ENCODE results near the gene EPC1. TPM values are rescaled to one million over a fixed set of nuclear protein-coding genes. Genes with fewer than 3 reads are reported as not detected.
A peak's percentile ranks its signal among the peaks of the same experiment; 100 is the strongest.
"Not testable (repeated sequence)": the region's sequence is repeated elsewhere in the genome, so short reads cannot be mapped to it uniquely, and the experiment has no call there.

The EPC1 gene
- total RNA-seq, 1 experiment from 2014 or later = 30.0 TPM

- no peak overlapping the region for H3K4me3 Mint-ChIP-seq (ENCODE audit: low read depth, unreplicated experiment)
- H3K27ac Mint-ChIP-seq (ENCODE audit: unreplicated experiment) = no peak overlapping the region
- H3K36me3 Mint-ChIP-seq (ENCODE audit: insufficient read depth, unreplicated experiment) = peaks cover 6% of the 10 kb centered on the region
- no peak for TF ChIP-seq CTCF (IDR thresholded peaks at IDR 0.05; ENCODE audit: unreplicated experiment)
- CTCF ChIA-PET = interaction anchor here (0.7 kb wide), 1 partner anchor 20 kb away, joined by 7 read pairs; no protein-coding TSS in a partner anchor
- intact Hi-C loops (cut with micrococcal nuclease; ENCODE audit: unreplicated experiment) = loop anchor here (5.0 kb wide), 1 partner anchor 748 kb away; no protein-coding TSS in a partner anchor
- BruUV-seq (replicated peaks) = no TSS peak
- H3K9me3 Mint-ChIP-seq (ENCODE audit: low read depth, unreplicated experiment) = no peaks in the 10 kb centered on the region
- H3K4me1 Mint-ChIP-seq (ENCODE audit: low read depth, unreplicated experiment) = peaks cover 9% of the 10 kb centered on the region
- no peak for DNase-seq
- H3K27me3 Mint-ChIP-seq (ENCODE audit: unreplicated experiment) = no peaks in the 10 kb centered on the region
These were observed 87.4 kb downstream of the EPC1 start for GRCh38 chr10:32259551-32259950.

- BruUV-seq (replicated peaks) = no TSS peak
- Mint-ChIP-seq H3K27ac (ENCODE audit: unreplicated experiment) (no peak overlapping the region), H3K4me3 (ENCODE audit: low read depth, unreplicated experiment) (no peak overlapping the region), H3K36me3 (ENCODE audit: insufficient read depth, unreplicated experiment) (no peaks in the 10 kb centered on the region), H3K27me3 (ENCODE audit: unreplicated experiment) (no peaks in the 10 kb centered on the region), H3K4me1 (ENCODE audit: low read depth, unreplicated experiment) (peaks cover 12% of the 10 kb centered on the region), H3K9me3 (ENCODE audit: low read depth, unreplicated experiment) (no peaks in the 10 kb centered on the region)
- CTCF ChIA-PET = interaction anchor here (0.8 to 1.1 kb wide), 4 partner anchors 19 to 111 kb away, joined by 3 to 5 read pairs (median 4); no protein-coding TSS in a partner anchor
- TF ChIP-seq CTCF (IDR thresholded peaks at IDR 0.05; ENCODE audit: unreplicated experiment) = peak; percentile 79
- DNase-seq = peak; percentile 57
- intact Hi-C loops (cut with micrococcal nuclease; ENCODE audit: unreplicated experiment) = loop anchor here (2.0 to 5.0 kb wide), 3 partner anchors 88 to 750 kb away; no protein-coding TSS in a partner anchor
These were observed 90.1 kb downstream of the EPC1 start for GRCh38 chr10:32256613-32257437.

GRCh38 chr10:32253821-32254220, 93.1 kb downstream of the EPC1 start:
- Mint-ChIP-seq H3K4me3 (ENCODE audit: low read depth, unreplicated experiment) (no peak overlapping the region), H3K4me1 (ENCODE audit: low read depth, unreplicated experiment) (peaks cover 12% of the 10 kb centered on the region), H3K36me3 (ENCODE audit: insufficient read depth, unreplicated experiment) (no peaks in the 10 kb centered on the region), H3K9me3 (ENCODE audit: low read depth, unreplicated experiment) (no peaks in the 10 kb centered on the region), H3K27ac (ENCODE audit: unreplicated experiment) (no peak overlapping the region), H3K27me3 (ENCODE audit: unreplicated experiment) (no peaks in the 10 kb centered on the region)
- no peak for DNase-seq
- no TSS peak for BruUV-seq (replicated peaks)
- no peak for TF ChIP-seq CTCF (IDR thresholded peaks at IDR 0.05; ENCODE audit: unreplicated experiment)
- intact Hi-C loops (cut with micrococcal nuclease; ENCODE audit: unreplicated experiment) = no loop called here
- CTCF ChIA-PET = no interaction called here

GRCh38 chr10:32253276-32253675, 93.7 kb downstream of the EPC1 start:
- Mint-ChIP-seq H3K27me3 (ENCODE audit: unreplicated experiment) (no peaks in the 10 kb centered on the region), H3K9me3 (ENCODE audit: low read depth, unreplicated experiment) (no peaks in the 10 kb centered on the region), H3K27ac (ENCODE audit: unreplicated experiment) (no peak overlapping the region), H3K4me1 (ENCODE audit: low read depth, unreplicated experiment) (peaks cover 12% of the 10 kb centered on the region), H3K4me3 (ENCODE audit: low read depth, unreplicated experiment) (no peak overlapping the region), H3K36me3 (ENCODE audit: insufficient read depth, unreplicated experiment) (no peaks in the 10 kb centered on the region)
- CTCF ChIA-PET = interaction anchor here (0.5 kb wide), 1 partner anchor 1468 kb away, joined by 9 read pairs; no protein-coding TSS in a partner anchor
- TF ChIP-seq CTCF (IDR thresholded peaks at IDR 0.05; ENCODE audit: unreplicated experiment) = no peak
- intact Hi-C loops (cut with micrococcal nuclease; ENCODE audit: unreplicated experiment) = no loop called here
- peak; percentile 53 for DNase-seq
- BruUV-seq (replicated peaks) = no TSS peak

- H3K36me3 Mint-ChIP-seq (ENCODE audit: insufficient read depth, unreplicated experiment); BruUV-seq (replicated peaks); H3K4me3 Mint-ChIP-seq (ENCODE audit: low read depth, unreplicated experiment); H3K27ac Mint-ChIP-seq (ENCODE audit: unreplicated experiment); H3K27me3 Mint-ChIP-seq (ENCODE audit: unreplicated experiment); intact Hi-C loops (cut with micrococcal nuclease; ENCODE audit: unreplicated experiment); DNase-seq; H3K9me3 Mint-ChIP-seq (ENCODE audit: low read depth, unreplicated experiment): not testable (repeated sequence)
- peaks cover 12% of the 10 kb centered on the region for H3K4me1 Mint-ChIP-seq (ENCODE audit: low read depth, unreplicated experiment)
- CTCF ChIA-PET = interaction anchor here (0.6 kb wide), 2 partner anchors 178 to 473 kb away, joined by 3 to 5 read pairs; no protein-coding TSS in a partner anchor
These were observed 96.5 kb downstream of the EPC1 start for GRCh38 chr10:32250489-32250888.

All from Calu3 (cell line).